ENCODE measurements around the gene BMS1.
A peak's percentile ranks its signal among the peaks of the same experiment; 100 is the strongest.

- TF ChIP-seq RAD21 (IDR thresholded peaks at IDR 0.05; ENCODE audit: low read depth) (peak; percentile 33; the same call in 1 of the 2 replicates), EZH2 (IDR thresholded peaks at IDR 0.05) (no peak), YY1 (IDR thresholded peaks at IDR 0.05; ENCODE audit: extremely low read depth, insufficient replicate concordance, low read depth, low read length) (no peak), CTCF (IDR thresholded peaks at IDR 0.05 in 2 of 3, conservative IDR thresholded peaks at IDR 0.05 in 1 of 3; ENCODE audit: borderline replicate concordance in 1 of 3, insufficient read depth in 1 of 3, low read depth in 2 of 3, low read length in 2 of 3) (no peak), MAX (IDR thresholded peaks at IDR 0.05) (no peak), ZBTB33 (IDR thresholded peaks at IDR 0.05; ENCODE audit: extremely low read depth, insufficient replicate concordance, low read length) (no peak), POLR2A (IDR thresholded peaks at IDR 0.05; ENCODE audit: borderline replicate concordance, extremely low read depth, insufficient read depth, insufficient read length) (no peak), EGR1 (IDR thresholded peaks at IDR 0.05; ENCODE audit: low read depth) (no peak)
These were observed 27.0 kb upstream of the BMS1 start for GRCh38 chr10:42755556-42756093.
